Natural killer cell (primary cell): Measurements from ENCODE around the gene MYEF2. TPM values are rescaled to one million over a fixed set of nuclear protein-coding genes. Genes with fewer than 3 reads are reported as not detected.

Experiments
- ATAC-seq, 3 donors: fragments of 150-1000 bp in 2 of 3; fragments of 200-7000 bp in 1 of 3; cut with Tn5 transposase; 1 replicate in 1 of 3; 2 replicates in 2 of 3; pipeline ENCODE4 v1.10.0; 2021; ENCODE audit warnings: mild to moderate bottlenecking in 2 of 3, moderate library complexity in 2 of 3
- DNase-seq, 2 donors: peaks; one replicate each; pipeline versions ENCODE4 v3.0.0 to v3.0.0-alpha.2; 2013 to 2021; ENCODE audit warnings: mixed read lengths in 1 of 2
- H3K27ac ChIP-seq: one replicate; pipeline ENCODE4 v1.5.1; 2013; ENCODE audit warnings: mild to moderate bottlenecking, low read length
- H3K27me3 ChIP-seq: one replicate; pipeline ENCODE4 v1.6.1; 2013; ENCODE audit warnings: low read length; ENCODE audit not compliant: control insufficient read depth, insufficient read depth
- H3K36me3 ChIP-seq: one replicate; pipeline ENCODE4 v1.6.1; 2013; ENCODE audit warnings: low read length; ENCODE audit not compliant: control insufficient read depth, insufficient read depth
- H3K4me1 ChIP-seq: one replicate; pipeline ENCODE4 v1.6.1; 2013; ENCODE audit warnings: low read length; ENCODE audit not compliant: control insufficient read depth, insufficient read depth
- H3K4me3 ChIP-seq: one replicate; pipeline ENCODE4 v1.5.1; 2013; ENCODE audit warnings: low read length
- H3K9me3 ChIP-seq: one replicate; pipeline ENCODE4 v1.6.1; 2013; ENCODE audit warnings: low read length; ENCODE audit not compliant: control insufficient read depth, insufficient read depth
- H3K27ac Mint-ChIP-seq, 2 donors: one replicate each; pipeline ENCODE4 v1.8.0; 2022; ENCODE audit warnings: mild to moderate bottlenecking in 2 of 2, mixed read lengths in 2 of 2, moderate library complexity in 1 of 2
- H3K27me3 Mint-ChIP-seq, 2 donors: one replicate each; pipeline ENCODE4 v1.8.0; 2022; ENCODE audit warnings: low read depth in 2 of 2, mixed read lengths in 2 of 2
- H3K36me3 Mint-ChIP-seq: one replicate; pipeline ENCODE4 v1.8.0; 2022; ENCODE audit warnings: mixed read lengths
- H3K4me1 Mint-ChIP-seq, 2 donors: one replicate each; pipeline ENCODE4 v1.8.0; 2022; ENCODE audit warnings: mixed read lengths in 2 of 2
- H3K4me3 Mint-ChIP-seq: one replicate; pipeline ENCODE4 v1.8.0; 2022; ENCODE audit warnings: mild to moderate bottlenecking, moderate library complexity, mixed read lengths
- H3K9me3 Mint-ChIP-seq, 2 donors: one replicate each; pipeline ENCODE4 v1.8.0; 2022; ENCODE audit warnings: mixed read lengths in 2 of 2
- WGBS: methylation state at CpG from one replicate; pipeline ENCODE4 v1.1.7; 2013; ENCODE audit warnings: missing lambda C conversion rate; ENCODE audit not compliant: insufficient coverage; 5-methylcytosine and 5-hydroxymethylcytosine counted together
- intact Hi-C: fragments of 100-400 bp; cut with micrococcal nuclease; formaldehyde crosslinking; loops from one replicate; pipeline ENCODE4 v1.14.2; 2022
- total RNA-seq, 4 donors: library from RNA; stranded (reverse); fragments of 120-200 nt in 1 of 4; gene quantifications; one replicate each; pipeline versions ENCODE4 v1.2.3 to v1.2.4, GENCODE V29; 2013 to 2022
- TF ChIP-seq, protein P1 (sequence below): fragments of 200-600 bp; IDR thresholded peaks from one replicate; pipeline ENCODE4 v1.8.0; 2022; ENCODE audit warnings: antibody characterized with exemption

Gene MYEF2
- total RNA-seq, 3 donors from 2014 or later (not counting 1 experiment from before 2014, with no cell fraction given): 9.0 to 12.5 (median 10.7) TPM

DNA sequence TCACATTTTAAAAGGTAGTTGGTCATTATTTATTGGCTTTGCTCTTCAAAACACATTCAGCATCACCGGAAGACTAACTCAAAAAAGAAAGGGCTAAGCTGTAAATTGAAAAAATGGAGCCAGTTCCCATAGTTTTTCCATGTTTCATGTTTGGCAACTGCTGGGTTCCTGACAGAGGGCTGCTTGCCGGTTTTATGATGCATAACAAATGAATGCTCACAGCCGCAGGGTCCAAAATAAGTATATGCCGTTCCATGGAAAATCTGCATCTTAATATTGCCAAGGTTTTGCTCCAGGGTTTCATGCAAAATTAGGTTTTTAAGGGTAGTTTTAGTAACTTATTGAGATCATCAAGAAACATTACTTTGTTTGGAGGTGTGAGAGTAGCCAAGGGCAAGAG lies 43.8 kb upstream of the MYEF2 start:
- Mint-ChIP-seq H3K4me3 (no peak overlapping the region), H3K27me3 (peaks cover 0 to 3% of the 10 kb centered on the region in 2 donors), H3K9me3 (peaks cover 0 to 2% of the 10 kb centered on the region in 2 donors), H3K36me3 (no peaks in the 10 kb centered on the region), H3K4me1 (no peaks in the 10 kb centered on the region), H3K27ac (no peak overlapping the region)
- DNase-seq (no peak), ATAC-seq (no peak)
- no peaks in the 10 kb centered on the region for H3K9me3 ChIP-seq
- 94% methylated on average over 4 of the region's 4 CpGs for WGBS
- intact Hi-C loops: no loop called here
- H3K27ac ChIP-seq: no peak overlapping the region
- no peaks in the 10 kb centered on the region for H3K27me3 ChIP-seq
- H3K36me3 ChIP-seq: no peaks in the 10 kb centered on the region
- TF ChIP-seq, protein P1, sequence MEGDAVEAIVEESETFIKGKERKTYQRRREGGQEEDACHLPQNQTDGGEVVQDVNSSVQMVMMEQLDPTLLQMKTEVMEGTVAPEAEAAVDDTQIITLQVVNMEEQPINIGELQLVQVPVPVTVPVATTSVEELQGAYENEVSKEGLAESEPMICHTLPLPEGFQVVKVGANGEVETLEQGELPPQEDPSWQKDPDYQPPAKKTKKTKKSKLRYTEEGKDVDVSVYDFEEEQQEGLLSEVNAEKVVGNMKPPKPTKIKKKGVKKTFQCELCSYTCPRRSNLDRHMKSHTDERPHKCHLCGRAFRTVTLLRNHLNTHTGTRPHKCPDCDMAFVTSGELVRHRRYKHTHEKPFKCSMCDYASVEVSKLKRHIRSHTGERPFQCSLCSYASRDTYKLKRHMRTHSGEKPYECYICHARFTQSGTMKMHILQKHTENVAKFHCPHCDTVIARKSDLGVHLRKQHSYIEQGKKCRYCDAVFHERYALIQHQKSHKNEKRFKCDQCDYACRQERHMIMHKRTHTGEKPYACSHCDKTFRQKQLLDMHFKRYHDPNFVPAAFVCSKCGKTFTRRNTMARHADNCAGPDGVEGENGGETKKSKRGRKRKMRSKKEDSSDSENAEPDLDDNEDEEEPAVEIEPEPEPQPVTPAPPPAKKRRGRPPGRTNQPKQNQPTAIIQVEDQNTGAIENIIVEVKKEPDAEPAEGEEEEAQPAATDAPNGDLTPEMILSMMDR: no peak
- no peak overlapping the region for H3K4me3 ChIP-seq
- H3K4me1 ChIP-seq: no peaks in the 10 kb centered on the region

DNA sequence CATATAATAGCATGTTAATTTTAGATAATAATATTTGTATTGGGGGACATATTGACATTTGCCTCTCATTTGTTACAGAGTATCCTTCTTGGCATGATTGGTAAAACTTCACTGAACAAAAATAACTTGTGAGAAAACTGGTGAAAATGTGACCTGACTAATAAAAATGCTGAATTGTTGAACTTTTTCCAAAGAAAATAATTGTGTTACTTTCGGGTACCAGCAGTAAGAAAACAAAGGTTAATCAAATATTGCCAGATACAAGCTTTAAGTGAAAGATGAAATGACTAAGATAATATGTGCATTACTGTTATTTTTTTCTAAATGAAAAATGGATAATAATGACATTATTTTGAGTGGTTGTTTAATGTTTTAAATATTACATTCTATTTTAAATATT lies 43.2 kb upstream of the MYEF2 start:
- intact Hi-C loops: no loop called here
- no peaks in the 10 kb centered on the region for H3K4me1 ChIP-seq
- H3K4me3 ChIP-seq: no peak overlapping the region
- H3K9me3 Mint-ChIP-seq: peaks cover 0 to 2% of the 10 kb centered on the region in 2 donors
- TF ChIP-seq, protein P1: no peak
- H3K4me3 Mint-ChIP-seq: no peak overlapping the region
- 71% methylated on average over 1 of the region's 1 CpG for WGBS
- H3K27ac ChIP-seq: no peak overlapping the region
- no peaks in the 10 kb centered on the region for H3K36me3 ChIP-seq
- DNase-seq: no peak
- no peaks in the 10 kb centered on the region for H3K4me1 Mint-ChIP-seq
- ATAC-seq: no peak
- no peaks in the 10 kb centered on the region for H3K27me3 ChIP-seq
- no peaks in the 10 kb centered on the region for H3K36me3 Mint-ChIP-seq
- H3K9me3 ChIP-seq: no peaks in the 10 kb centered on the region
- peaks cover 0 to 2% of the 10 kb centered on the region in 2 donors for H3K27me3 Mint-ChIP-seq
- H3K27ac Mint-ChIP-seq: no peak overlapping the region

DNA sequence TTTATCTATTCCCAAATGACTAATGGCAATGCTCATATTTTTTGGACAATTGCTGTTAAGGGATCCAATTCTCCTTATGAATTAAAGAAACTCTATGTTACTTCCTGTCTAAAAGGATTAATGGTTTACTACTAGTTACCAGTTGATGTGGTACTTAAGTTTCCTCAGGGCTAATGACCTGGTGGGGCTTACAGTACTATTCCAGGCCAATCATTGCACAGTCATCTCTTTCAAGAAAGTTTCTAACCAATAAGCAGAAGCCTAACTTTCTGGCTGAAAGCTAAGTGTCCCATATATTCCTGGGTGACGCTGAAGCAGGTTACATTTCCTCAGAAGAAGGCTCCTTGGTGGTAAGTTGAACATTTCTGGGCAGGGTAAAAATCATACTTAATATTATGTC lies 27.9 kb upstream of the MYEF2 start, which contains the start of gene SLC12A1:
TSS of gene SLC12A1 (plus strand) at position 322 of the 400 bp plus-strand sequence. CDS start 1,418 bp downstream, outside the sequence.
- Histone ChIP-seq H3K4me3 (no peak within 1 kb of the TSS), H3K9me3 (no peaks in the 10 kb centered on the region), H3K27me3 (no peaks in the 10 kb centered on the region), H3K36me3 (no peaks in the 10 kb centered on the region), H3K27ac (no peak within 1 kb of the TSS), H3K4me1 (no peaks in the 10 kb centered on the region)
- Mint-ChIP-seq H3K27me3 (peaks cover 10 to 24% of the 10 kb centered on the region in 2 donors), H3K27ac (no peak within 1 kb of the TSS), H3K9me3 (no peaks in the 10 kb centered on the region), H3K36me3 (no peaks in the 10 kb centered on the region), H3K4me3 (no peak within 1 kb of the TSS), H3K4me1 (no peaks in the 10 kb centered on the region)
- intact Hi-C loops: no loop called here
- TF ChIP-seq, protein P1: no peak
- DNase-seq (no peak), ATAC-seq (no peak)
- 83% methylated on average over 1 of the region's 1 CpG for WGBS

DNA sequence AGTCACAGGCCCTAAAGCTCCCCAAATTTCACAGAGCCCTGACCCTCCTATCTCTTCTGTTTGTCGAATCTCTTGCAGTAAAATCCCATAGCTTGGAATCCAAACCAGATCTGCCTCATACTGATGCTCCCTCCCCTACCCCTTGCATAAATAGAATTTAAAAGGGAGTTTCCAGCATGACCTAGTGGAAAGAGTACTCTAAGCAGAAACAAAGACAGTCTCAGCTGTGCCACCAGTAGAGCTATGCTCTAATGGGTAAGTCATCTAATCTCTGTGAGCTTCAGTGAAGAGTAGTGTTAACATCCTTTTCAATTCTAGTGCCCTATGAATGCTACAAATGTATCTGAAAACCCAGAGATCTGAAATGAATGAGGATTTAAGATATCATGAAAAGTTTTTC lies 24.0 kb upstream of the MYEF2 start:
- Mint-ChIP-seq H3K4me3 (no peak overlapping the region), H3K9me3 (no peaks in the 10 kb centered on the region), H3K36me3 (no peaks in the 10 kb centered on the region), H3K27me3 (peaks cover 10 to 24% of the 10 kb centered on the region in 2 donors), H3K27ac (no peak overlapping the region), H3K4me1 (no peaks in the 10 kb centered on the region)
- Histone ChIP-seq H3K27me3 (peaks cover 2% of the 10 kb centered on the region), H3K9me3 (no peaks in the 10 kb centered on the region), H3K4me3 (no peak overlapping the region), H3K27ac (no peak overlapping the region), H3K4me1 (no peaks in the 10 kb centered on the region), H3K36me3 (no peaks in the 10 kb centered on the region)
- intact Hi-C loops: no loop called here
- DNase-seq: no peak
- TF ChIP-seq, protein P1: no peak
- no peak for ATAC-seq
- 86% methylated on average over 1 of the region's 1 CpG for WGBS
